ENCODE data around the gene AHRR.

DNA sequence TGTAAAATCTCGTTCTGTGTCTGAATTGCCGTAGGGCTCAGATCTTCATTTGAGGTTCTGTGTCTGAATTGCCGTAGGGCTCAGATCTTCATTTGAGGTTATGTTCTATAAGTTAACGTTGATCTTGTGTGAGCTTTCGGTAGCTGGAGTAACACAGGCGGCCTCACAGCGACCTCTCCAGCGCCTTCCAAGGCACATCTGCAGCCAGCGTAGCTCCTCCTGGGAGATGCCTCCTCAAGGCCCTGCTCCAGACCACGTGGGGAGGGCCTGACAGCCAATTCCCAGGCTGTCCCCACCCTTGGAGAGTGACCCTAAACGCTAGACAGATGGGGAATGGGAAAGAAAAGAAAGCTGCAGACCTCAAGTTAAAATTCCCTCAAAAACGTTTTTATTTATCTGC lies 8.7 kb upstream of the AHRR start:
- TF ChIP-seq, protein P1, sequence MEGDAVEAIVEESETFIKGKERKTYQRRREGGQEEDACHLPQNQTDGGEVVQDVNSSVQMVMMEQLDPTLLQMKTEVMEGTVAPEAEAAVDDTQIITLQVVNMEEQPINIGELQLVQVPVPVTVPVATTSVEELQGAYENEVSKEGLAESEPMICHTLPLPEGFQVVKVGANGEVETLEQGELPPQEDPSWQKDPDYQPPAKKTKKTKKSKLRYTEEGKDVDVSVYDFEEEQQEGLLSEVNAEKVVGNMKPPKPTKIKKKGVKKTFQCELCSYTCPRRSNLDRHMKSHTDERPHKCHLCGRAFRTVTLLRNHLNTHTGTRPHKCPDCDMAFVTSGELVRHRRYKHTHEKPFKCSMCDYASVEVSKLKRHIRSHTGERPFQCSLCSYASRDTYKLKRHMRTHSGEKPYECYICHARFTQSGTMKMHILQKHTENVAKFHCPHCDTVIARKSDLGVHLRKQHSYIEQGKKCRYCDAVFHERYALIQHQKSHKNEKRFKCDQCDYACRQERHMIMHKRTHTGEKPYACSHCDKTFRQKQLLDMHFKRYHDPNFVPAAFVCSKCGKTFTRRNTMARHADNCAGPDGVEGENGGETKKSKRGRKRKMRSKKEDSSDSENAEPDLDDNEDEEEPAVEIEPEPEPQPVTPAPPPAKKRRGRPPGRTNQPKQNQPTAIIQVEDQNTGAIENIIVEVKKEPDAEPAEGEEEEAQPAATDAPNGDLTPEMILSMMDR (IDR thresholded peaks at IDR 0.05): no peak
- TF ChIP-seq POLR2A (IDR thresholded peaks at IDR 0.05): no peak
